Neuronal stem cell (in vitro differentiated cells): ENCODE data around the gene FOXI2. TPM values are rescaled to one million over a fixed set of nuclear protein-coding genes. Genes with fewer than 3 reads are reported as not detected.

ENCODE experiments used
- DNase-seq: peaks from one replicate; pipeline ENCODE4 v3.0.0-alpha.2; 2013; ENCODE audit warnings: low spot score
- H2AFZ ChIP-seq: one replicate; pipeline ENCODE4 v1.6.1; 2013; ENCODE audit warnings: mild to moderate bottlenecking, low read length, inconsistent platforms
- H2AK5ac ChIP-seq: 2 replicates; pipeline ENCODE4 v1.6.1; 2013; ENCODE audit warnings: low read depth, mild to moderate bottlenecking, inconsistent platforms, low read length, moderate library complexity, mixed read lengths
- H2BK120ac ChIP-seq: 2 replicates; pipeline ENCODE4 v1.6.1; 2013; ENCODE audit warnings: low read depth, mild to moderate bottlenecking, inconsistent platforms, low read length, moderate library complexity, mixed read lengths
- H2BK12ac ChIP-seq: one replicate; pipeline ENCODE4 v1.6.1; 2013; ENCODE audit warnings: low read length, inconsistent platforms
- H2BK15ac ChIP-seq: 2 replicates; pipeline ENCODE4 v1.6.1; 2013; ENCODE audit warnings: mild to moderate bottlenecking, low read length, inconsistent platforms, mixed read lengths
- H2BK5ac ChIP-seq: one replicate; pipeline ENCODE4 v1.6.1; 2013; ENCODE audit warnings: inconsistent platforms, mild to moderate bottlenecking, low read length, moderate library complexity
- H3K14ac ChIP-seq: one replicate; pipeline ENCODE4 v1.6.1; 2013; ENCODE audit warnings: low read length, inconsistent platforms
- H3K18ac ChIP-seq: 2 replicates; pipeline ENCODE4 v1.6.1; 2013; ENCODE audit warnings: low read length, inconsistent platforms
- H3K23ac ChIP-seq: 2 replicates; pipeline ENCODE4 v1.6.1; 2013; ENCODE audit warnings: low read depth, mild to moderate bottlenecking, mixed read lengths, low read length, inconsistent platforms; ENCODE audit not compliant: poor library complexity
- H3K27ac ChIP-seq: replicated peaks from 3 replicates; pipeline ENCODE4 v1.5.1; 2013; ENCODE audit warnings: low read length, inconsistent platforms
- H3K27me3 ChIP-seq, 3 experiments: 2 replicates each; pipeline ENCODE4 v1.6.1; 2013; ENCODE audit warnings: low read length in 3 of 3, mild to moderate bottlenecking in 2 of 3, inconsistent platforms in 1 of 3, low read depth in 1 of 3, mixed read lengths in 1 of 3, moderate library complexity in 1 of 3; ENCODE audit not compliant: control insufficient read depth in 3 of 3, insufficient read depth in 3 of 3
- H3K36me3 ChIP-seq, 2 donors: replicated peaks in 1 of 2; 2 replicates each; pipeline ENCODE4 v1.6.1; 2013; ENCODE audit warnings: low read length in 2 of 2; ENCODE audit not compliant: control insufficient read depth in 2 of 2, insufficient read depth in 2 of 2
- H3K4ac ChIP-seq: 2 replicates; pipeline ENCODE4 v1.6.1; 2013; ENCODE audit warnings: inconsistent platforms, mild to moderate bottlenecking, low read length, moderate library complexity
- H3K4me1 ChIP-seq, 2 donors: 1 replicate in 1 of 2; 2 replicates in 1 of 2; pipeline ENCODE4 v1.6.1; 2013; ENCODE audit warnings: low read length in 2 of 2, low read depth in 1 of 2; ENCODE audit not compliant: control insufficient read depth in 2 of 2, insufficient read depth in 1 of 2
- H3K4me2 ChIP-seq: one replicate; pipeline ENCODE4 v1.6.1; 2013; ENCODE audit warnings: mild to moderate bottlenecking, low read length, inconsistent platforms; ENCODE audit not compliant: insufficient read depth, poor library complexity, severe bottlenecking
- H3K4me3 ChIP-seq, 2 donors: 2 replicates each; pipeline ENCODE4 v1.5.1; 2013; ENCODE audit warnings: low read length in 2 of 2, mild to moderate bottlenecking in 2 of 2, inconsistent platforms in 1 of 2, moderate library complexity in 1 of 2
- H3K79me1 ChIP-seq: one replicate; pipeline ENCODE4 v1.6.1; 2013; ENCODE audit warnings: low read depth, mild to moderate bottlenecking, inconsistent platforms, low read length, moderate library complexity
- H3K9ac ChIP-seq: one replicate; pipeline ENCODE4 v1.6.1; 2013; ENCODE audit warnings: mild to moderate bottlenecking, low read depth, low read length, inconsistent platforms; ENCODE audit not compliant: poor library complexity
- H3K9me3 ChIP-seq, 2 donors: replicated peaks in 1 of 2; 2 replicates each; pipeline versions ENCODE3 to v1.6.1; 2013; ENCODE audit warnings: low read length in 2 of 2, mild to moderate bottlenecking in 2 of 2, inconsistent platforms in 1 of 2, low read depth in 1 of 2, mixed read lengths in 1 of 2, moderate library complexity in 1 of 2; ENCODE audit not compliant: control insufficient read depth in 2 of 2, insufficient read depth in 1 of 2
- H4K8ac ChIP-seq: one replicate; pipeline ENCODE4 v1.6.1; 2013; ENCODE audit warnings: low read depth, mild to moderate bottlenecking, inconsistent platforms, low read length, moderate library complexity
- H4K91ac ChIP-seq: one replicate; pipeline ENCODE4 v1.6.1; 2013; ENCODE audit warnings: low read length, low read depth, mild to moderate bottlenecking, inconsistent platforms; ENCODE audit not compliant: poor library complexity
- WGBS, 2 donors: extraction: QIAGEN DNeasy Blood & Tissue Kit; methylation state at CpG; one replicate each; pipeline ENCODE4 v1.1.7; 2013; ENCODE audit warnings: missing lambda C conversion rate in 2 of 2, mixed read lengths in 1 of 2; ENCODE audit not compliant: insufficient read length in 2 of 2, insufficient replicate concordance in 1 of 2; ENCODE audit errors: extremely low coverage in 2 of 2; 5-methylcytosine and 5-hydroxymethylcytosine counted together
- polyA plus RNA-seq, 2 experiments: library from polyadenylated mRNA; stranded (reverse); fragments of 200-250 nt; gene quantifications; one replicate each; pipeline ENCODE4 v1.2.3, GENCODE V29; 2013

FOXI2 gene
- not detected for polyA plus RNA-seq (2013, experiment 1 of 2)
- polyA plus RNA-seq (2013, experiment 2 of 2) = not detected

- Histone ChIP-seq H2AFZ (peak within 1 kb of the TSS; percentile 7), H2AK5ac (peak within 1 kb of the TSS; percentile 95), H3K4ac (no peak within 1 kb of the TSS), H2BK120ac (no peak within 1 kb of the TSS), H3K27ac (no peak within 1 kb of the TSS), H3K9ac (peak within 1 kb of the TSS; percentile 67), H3K14ac (no peak within 1 kb of the TSS), H3K4me3 (peak within 1 kb of the TSS in 1 of 2 donors; percentile 63), H2BK15ac (peak within 1 kb of the TSS; percentile 18), H3K4me2 (peak within 1 kb of the TSS; percentile 79), H3K23ac (peak within 1 kb of the TSS; percentile 36), H2BK12ac (peak within 1 kb of the TSS; percentile 31), H3K36me3 (no peaks in the 10 kb centered on the region), H4K91ac (no peak within 1 kb of the TSS), H2BK5ac (peak within 1 kb of the TSS; percentile 7), H3K79me1 (no peaks in the 10 kb centered on the region), H4K8ac (no peak within 1 kb of the TSS), H3K18ac (peak within 1 kb of the TSS; percentile 77), H3K4me1 (peaks cover 0 to 9% of the 10 kb centered on the region in 2 donors), H3K9me3 (no peaks in the 10 kb centered on the region), H3K27me3 (peaks cover 42 to 79% (median 77%) of the 10 kb centered on the region in 3 experiments)
- WGBS, 2 donors = no CpG with 5 or more reads among the region's 66 CpGs
- DNase-seq = peak; percentile 59
Measured at GRCh38 chr10:127736915-127737562, at the start of gene FOXI2. Gene FOXI2 (plus strand): TSS chr10:127737185. CDS start chr10:127737274, 89 bp downstream.

- H2BK12ac ChIP-seq = no peak overlapping the region
- no peak overlapping the region for H2BK120ac ChIP-seq
- no peak overlapping the region for H4K91ac ChIP-seq
- no peak overlapping the region for H2BK15ac ChIP-seq
- H3K27me3 ChIP-seq = peaks cover 0 to 2% (median 0%) of the 10 kb centered on the region in 3 experiments
- H3K18ac ChIP-seq = no peak overlapping the region
- H3K4me1 ChIP-seq = no peaks in the 10 kb centered on the region
- no peak overlapping the region for H4K8ac ChIP-seq
- no peak for DNase-seq
- H3K4ac ChIP-seq = no peak overlapping the region
- WGBS, 2 donors = no CpG with 5 or more reads among the region's 6 CpGs
- H3K36me3 ChIP-seq = no peaks in the 10 kb centered on the region
- no peak overlapping the region for H3K4me3 ChIP-seq
- H3K14ac ChIP-seq = no peak overlapping the region
- H2AFZ ChIP-seq = no peak overlapping the region
- H3K9me3 ChIP-seq = no peaks in the 10 kb centered on the region
- no peak overlapping the region for H3K4me2 ChIP-seq
- no peak overlapping the region for H3K27ac ChIP-seq
- H3K23ac ChIP-seq = no peak overlapping the region
- no peak overlapping the region for H2BK5ac ChIP-seq
- H3K79me1 ChIP-seq = no peaks in the 10 kb centered on the region
- H2AK5ac ChIP-seq = no peak overlapping the region
- H3K9ac ChIP-seq = no peak overlapping the region
Measured at GRCh38 chr10:127687548-127687947, 49.4 kb upstream of the FOXI2 start.

- Histone ChIP-seq H3K14ac (no peak overlapping the region), H3K36me3 (no peaks in the 10 kb centered on the region), H3K18ac (no peak overlapping the region), H2BK12ac (no peak overlapping the region), H4K8ac (no peak overlapping the region), H3K9me3 (no peaks in the 10 kb centered on the region), H3K4me1 (no peaks in the 10 kb centered on the region), H2AFZ (no peak overlapping the region), H4K91ac (no peak overlapping the region), H3K4ac (no peak overlapping the region), H3K27me3 (peaks cover 0 to 2% (median 0%) of the 10 kb centered on the region in 3 experiments), H2AK5ac (no peak overlapping the region), H3K27ac (no peak overlapping the region), H3K79me1 (no peaks in the 10 kb centered on the region), H2BK15ac (no peak overlapping the region), H3K9ac (no peak overlapping the region), H2BK120ac (no peak overlapping the region), H2BK5ac (no peak overlapping the region), H3K4me2 (no peak overlapping the region), H3K23ac (no peak overlapping the region), H3K4me3 (no peak overlapping the region)
- DNase-seq = no peak
- WGBS, 2 donors = no CpG with 5 or more reads among the region's 2 CpGs
Measured at GRCh38 chr10:127690176-127690835, 46.7 kb upstream of the FOXI2 start.

- Histone ChIP-seq H2AFZ (peak overlapping the region; percentile 46), H3K14ac (no peak overlapping the region), H3K27ac (no peak overlapping the region), H3K4me2 (no peak overlapping the region), H3K4ac (no peak overlapping the region), H3K27me3 (peaks cover 0 to 2% (median 0%) of the 10 kb centered on the region in 3 experiments), H4K91ac (no peak overlapping the region), H2BK120ac (no peak overlapping the region), H3K79me1 (no peaks in the 10 kb centered on the region), H3K4me1 (no peaks in the 10 kb centered on the region), H2BK5ac (no peak overlapping the region), H4K8ac (no peak overlapping the region), H2BK15ac (no peak overlapping the region), H3K9ac (no peak overlapping the region), H3K9me3 (no peaks in the 10 kb centered on the region), H3K23ac (no peak overlapping the region), H3K4me3 (no peak overlapping the region), H2BK12ac (no peak overlapping the region), H3K18ac (no peak overlapping the region), H3K36me3 (no peaks in the 10 kb centered on the region), H2AK5ac (no peak overlapping the region)
- no CpG with 5 or more reads among the region's 8 CpGs for WGBS, 2 donors
- peak; percentile 42 for DNase-seq
Measured at GRCh38 chr10:127694580-127695193, 42.3 kb upstream of the FOXI2 start.
